ENCODE data around the gene NARS2.

- TF ChIP-seq CTCF (IDR thresholded peaks at IDR 0.05) (no peak), EZH2 (IDR thresholded peaks at IDR 0.05; ENCODE audit: borderline replicate concordance, insufficient read depth, low read depth, low read length, poor library complexity, severe bottlenecking) (no peak)
Measured at GRCh38 chr11:78574386-78575381, at the start of gene NARS2.

Data from B cell (primary cell).